ENCODE measurements around the gene CARS1.

CARS1 gene

DNA sequence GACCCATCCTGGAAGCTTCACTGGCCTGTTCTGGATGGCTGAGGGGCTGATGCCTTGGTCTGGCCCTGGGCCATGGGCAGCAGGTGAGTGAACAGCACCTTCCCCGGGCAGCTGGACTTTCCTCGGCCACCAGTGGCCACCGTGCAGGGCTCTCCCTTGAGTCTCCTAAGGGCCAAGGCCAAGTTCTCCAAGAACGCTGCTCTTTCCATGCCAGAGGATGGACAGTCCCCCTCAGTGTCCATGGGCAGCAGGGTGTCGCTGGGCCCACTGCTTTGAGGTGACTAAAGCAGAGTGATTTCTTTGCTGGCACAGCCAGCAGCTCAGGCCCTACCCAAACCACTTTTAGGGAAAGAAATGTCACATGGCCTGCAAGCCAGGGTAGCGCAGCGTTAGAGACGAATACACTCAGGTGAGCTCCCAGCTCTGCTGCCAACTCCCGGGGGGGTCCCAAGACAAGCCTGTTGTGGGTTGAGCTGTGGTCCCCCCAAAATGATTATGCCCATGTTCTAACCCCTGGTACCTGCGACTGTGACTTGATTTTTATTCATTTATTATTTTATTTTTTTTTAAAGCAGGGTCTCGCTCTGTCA lies 3.3 kb upstream of the CARS1 start:
- TF ChIP-seq, protein P1, sequence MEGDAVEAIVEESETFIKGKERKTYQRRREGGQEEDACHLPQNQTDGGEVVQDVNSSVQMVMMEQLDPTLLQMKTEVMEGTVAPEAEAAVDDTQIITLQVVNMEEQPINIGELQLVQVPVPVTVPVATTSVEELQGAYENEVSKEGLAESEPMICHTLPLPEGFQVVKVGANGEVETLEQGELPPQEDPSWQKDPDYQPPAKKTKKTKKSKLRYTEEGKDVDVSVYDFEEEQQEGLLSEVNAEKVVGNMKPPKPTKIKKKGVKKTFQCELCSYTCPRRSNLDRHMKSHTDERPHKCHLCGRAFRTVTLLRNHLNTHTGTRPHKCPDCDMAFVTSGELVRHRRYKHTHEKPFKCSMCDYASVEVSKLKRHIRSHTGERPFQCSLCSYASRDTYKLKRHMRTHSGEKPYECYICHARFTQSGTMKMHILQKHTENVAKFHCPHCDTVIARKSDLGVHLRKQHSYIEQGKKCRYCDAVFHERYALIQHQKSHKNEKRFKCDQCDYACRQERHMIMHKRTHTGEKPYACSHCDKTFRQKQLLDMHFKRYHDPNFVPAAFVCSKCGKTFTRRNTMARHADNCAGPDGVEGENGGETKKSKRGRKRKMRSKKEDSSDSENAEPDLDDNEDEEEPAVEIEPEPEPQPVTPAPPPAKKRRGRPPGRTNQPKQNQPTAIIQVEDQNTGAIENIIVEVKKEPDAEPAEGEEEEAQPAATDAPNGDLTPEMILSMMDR (conservative IDR thresholded peaks at IDR 0.05; ENCODE audit: low read depth) = no peak
- CTCF ChIA-PET = no interaction called here
- H3K27ac ChIP-seq = no peak overlapping the region
- POLR2A ChIA-PET (ENCODE audit: low non-redundant PET) = no interaction called here
- DNase-seq (ENCODE audit: low spot score) = no peak

DNA sequence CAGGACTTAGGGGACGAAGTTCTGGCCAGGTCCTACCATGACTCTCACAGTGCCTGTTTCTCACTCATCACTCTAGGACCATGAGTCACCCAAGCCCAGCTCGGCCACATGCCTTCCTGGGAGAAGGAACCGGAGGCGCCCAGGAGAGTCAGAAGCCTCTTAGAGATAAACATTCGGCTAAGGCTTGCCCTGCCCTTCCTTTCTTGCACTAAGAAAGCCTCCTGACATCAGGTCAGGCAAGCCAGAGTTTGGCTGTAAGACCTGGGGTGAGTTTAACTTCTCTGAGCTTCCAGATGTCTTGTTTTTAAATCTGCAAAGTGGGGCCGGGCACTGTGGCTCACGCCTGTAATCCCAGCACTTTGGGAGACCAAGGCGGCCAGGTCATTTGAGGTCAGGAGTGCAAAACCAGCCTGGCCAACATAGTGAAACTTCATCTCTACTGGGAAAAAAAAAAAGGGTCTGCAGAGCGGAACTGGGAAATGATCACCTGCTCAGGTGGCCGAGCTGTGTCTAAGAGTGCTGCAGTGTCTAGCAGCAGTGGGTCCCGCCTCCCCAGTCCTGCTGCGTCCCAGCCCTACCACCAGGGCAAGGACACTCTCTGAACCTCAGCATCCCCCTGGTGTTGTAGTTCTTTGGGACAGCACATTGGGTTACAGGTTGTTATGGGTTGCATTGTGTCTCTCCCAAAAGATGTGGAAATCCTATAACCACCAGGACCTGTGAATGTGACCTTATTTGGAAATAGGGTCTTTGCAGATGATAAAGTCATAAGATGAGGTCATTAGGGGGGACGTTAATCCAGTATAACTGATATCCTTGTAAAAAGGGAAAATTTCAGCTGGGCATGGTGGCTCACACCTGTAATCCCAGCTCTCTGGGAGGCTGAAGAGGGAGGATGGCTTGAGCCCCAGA lies 1.8 kb upstream of the CARS1 start:
- POLR2A ChIA-PET (ENCODE audit: low non-redundant PET) = interaction anchor here (0.6 kb wide), 1 partner anchor 32 kb away, joined by 3 read pairs; no protein-coding TSS in a partner anchor

DNA sequence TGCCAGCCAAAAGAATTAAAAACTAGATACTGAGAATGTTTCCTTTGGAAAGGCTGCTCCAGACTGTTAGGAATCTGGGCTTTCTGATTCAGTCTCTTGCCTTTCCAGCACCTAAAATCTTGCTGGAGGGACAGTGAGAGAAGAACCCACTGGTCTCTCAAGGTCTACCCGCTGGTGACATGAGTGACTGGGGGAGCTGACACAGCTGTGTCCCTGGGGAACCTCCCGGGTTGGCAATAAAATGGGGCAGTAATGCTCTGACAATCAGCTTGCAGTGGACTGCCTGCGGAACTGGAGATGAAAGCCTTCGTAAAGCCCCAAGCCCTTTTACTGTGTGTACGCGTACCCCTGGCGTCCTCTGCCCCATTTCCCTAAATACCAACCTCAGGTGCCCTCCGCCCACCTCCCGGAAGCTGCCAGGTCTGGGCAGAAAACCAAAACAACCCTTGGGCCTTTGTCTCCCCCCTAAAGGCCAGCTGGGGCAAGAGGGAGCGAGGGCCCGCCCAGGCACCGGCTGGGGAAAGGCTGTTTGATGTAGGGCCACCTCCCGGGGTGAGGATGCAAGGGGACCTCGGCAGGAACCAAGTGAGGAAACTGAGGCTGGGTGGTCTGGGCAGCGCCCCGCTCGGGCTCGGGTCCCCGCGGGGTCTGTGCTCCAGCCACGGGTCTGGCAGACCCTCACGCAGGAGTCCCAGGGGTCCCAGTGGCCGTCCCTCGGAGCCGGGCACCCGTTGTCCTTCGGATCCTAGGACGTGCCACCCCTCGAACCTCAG lies 741 bp downstream of the CARS1 start:
- DNase-seq (ENCODE audit: low spot score) = no peak
- CTCF ChIA-PET = interaction anchor here (0.7 kb wide), 2 partner anchors 35 to 80 kb away, joined by 3 to 4 read pairs; no protein-coding TSS in a partner anchor
- POLR2A ChIA-PET (ENCODE audit: low non-redundant PET) = interaction anchor here (0.6 to 1.2 kb wide), 2 partner anchors 19 to 35 kb away, joined by 3 read pairs; no protein-coding TSS in a partner anchor
- TF ChIP-seq, protein P1 (conservative IDR thresholded peaks at IDR 0.05; ENCODE audit: low read depth) = no peak
- peak overlapping the region; percentile 81 for H3K27ac ChIP-seq

More for the DNA sequence above, 1.8 kb upstream of the CARS1 start:
- DNase-seq (ENCODE audit: low spot score) = peak; percentile 57
- H3K27ac ChIP-seq = peak overlapping the region; percentile 81
- TF ChIP-seq, protein P1 (conservative IDR thresholded peaks at IDR 0.05; ENCODE audit: low read depth) = no peak
- CTCF ChIA-PET = interaction anchor here (0.6 to 1.6 kb wide), 2 partner anchors 32 to 96 kb away, joined by 3 to 7 read pairs; no protein-coding TSS in a partner anchor

DNA sequence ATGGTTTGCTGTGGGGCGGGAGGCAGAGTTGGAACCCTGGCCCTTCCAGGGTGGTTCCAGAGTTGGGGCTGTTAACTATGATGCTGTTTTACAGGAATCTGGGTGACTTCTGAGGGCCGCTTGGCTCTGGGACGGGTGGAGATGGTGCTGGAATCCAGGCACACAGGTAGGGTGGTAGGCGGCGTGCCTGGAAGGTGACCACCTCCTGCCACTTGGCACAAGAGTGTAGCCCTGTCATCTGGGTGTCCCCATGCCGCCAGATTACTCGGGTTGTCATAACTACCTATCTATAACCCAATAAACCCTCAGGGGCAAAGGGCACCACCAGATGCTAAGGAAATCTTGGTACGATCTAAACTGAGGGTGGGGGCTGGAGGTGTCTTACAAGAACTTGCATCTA lies 1.3 kb downstream of the CARS1 start:
- CTCF ChIA-PET = no interaction called here
- peak overlapping the region; percentile 81 for H3K27ac ChIP-seq
- POLR2A ChIA-PET (ENCODE audit: low non-redundant PET) = no interaction called here
- no peak for DNase-seq (ENCODE audit: low spot score)
- TF ChIP-seq, protein P1 (conservative IDR thresholded peaks at IDR 0.05; ENCODE audit: low read depth) = no peak

DNA sequence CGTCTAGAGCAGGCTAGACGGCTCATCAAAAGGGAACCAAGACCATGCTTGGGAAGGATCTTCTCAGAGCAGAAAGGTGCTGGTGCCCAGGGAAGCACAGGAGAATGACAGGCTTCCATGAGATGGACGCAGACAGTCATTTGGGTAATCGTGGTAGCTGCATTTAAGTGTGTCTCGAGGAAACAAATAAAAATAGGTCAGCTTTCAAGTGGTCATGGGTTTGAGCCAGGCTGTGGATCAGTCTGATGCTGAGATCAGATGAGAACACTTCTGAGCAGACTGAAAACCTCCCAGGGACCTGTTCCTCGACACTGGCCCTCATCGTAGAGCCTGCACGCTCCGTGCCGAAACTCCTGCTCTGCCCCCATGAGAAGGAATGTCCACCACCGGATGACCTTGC lies 4.7 kb downstream of the CARS1 start:
- ChIA-PET CTCF (interaction anchor here (0.7 kb wide), 1 partner anchor 165 kb away, joined by 3 read pairs; no protein-coding TSS in a partner anchor), POLR2A (ENCODE audit: low non-redundant PET) (no interaction called here)
- peak overlapping the region; percentile 33; the same call in 1 of the 2 replicates for H3K27ac ChIP-seq
- DNase-seq (ENCODE audit: low spot score) = no peak
- TF ChIP-seq, protein P1 (conservative IDR thresholded peaks at IDR 0.05; ENCODE audit: low read depth) = no peak

DNA sequence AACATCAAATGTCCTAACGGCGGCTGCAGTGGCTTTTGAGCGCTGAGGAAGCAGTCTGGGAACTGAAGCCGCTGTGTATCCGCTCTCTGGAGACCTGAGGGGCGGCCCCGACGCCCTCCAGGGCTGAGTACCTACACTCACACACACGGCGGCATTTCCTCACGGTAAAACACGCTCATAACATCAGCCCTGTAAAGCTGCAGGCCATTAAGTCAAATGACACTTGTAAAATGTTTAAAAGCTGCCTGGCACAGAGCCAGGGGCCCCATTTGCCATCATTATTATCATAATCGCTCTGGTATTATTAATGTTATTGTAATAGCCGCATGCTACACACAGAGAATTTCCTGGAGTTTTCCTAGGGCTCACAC lies 5.1 kb downstream of the CARS1 start:
- ChIA-PET CTCF (interaction anchor here (0.6 to 3.5 kb wide), 3 partner anchors 40 to 166 kb away, joined by 3 to 40 read pairs (median 4); no protein-coding TSS in a partner anchor), POLR2A (ENCODE audit: low non-redundant PET) (no interaction called here)
- DNase-seq (ENCODE audit: low spot score) = no peak
- TF ChIP-seq, protein P1 (conservative IDR thresholded peaks at IDR 0.05; ENCODE audit: low read depth) = no peak
- H3K27ac ChIP-seq = peak overlapping the region; percentile 87

All from RWPE1 (cell line).